HG03565 (cell line): Measurements from ENCODE around the gene GLS.

Experiments used
- ATAC-seq: cut with Tn5 transposase; IDR thresholded peaks from one replicate; pipeline ENCODE4 v1.9.1; 2021; ENCODE audit warnings: mild to moderate bottlenecking, moderate library complexity; ENCODE audit not compliant: unreplicated experiment

The GLS gene

DNA sequence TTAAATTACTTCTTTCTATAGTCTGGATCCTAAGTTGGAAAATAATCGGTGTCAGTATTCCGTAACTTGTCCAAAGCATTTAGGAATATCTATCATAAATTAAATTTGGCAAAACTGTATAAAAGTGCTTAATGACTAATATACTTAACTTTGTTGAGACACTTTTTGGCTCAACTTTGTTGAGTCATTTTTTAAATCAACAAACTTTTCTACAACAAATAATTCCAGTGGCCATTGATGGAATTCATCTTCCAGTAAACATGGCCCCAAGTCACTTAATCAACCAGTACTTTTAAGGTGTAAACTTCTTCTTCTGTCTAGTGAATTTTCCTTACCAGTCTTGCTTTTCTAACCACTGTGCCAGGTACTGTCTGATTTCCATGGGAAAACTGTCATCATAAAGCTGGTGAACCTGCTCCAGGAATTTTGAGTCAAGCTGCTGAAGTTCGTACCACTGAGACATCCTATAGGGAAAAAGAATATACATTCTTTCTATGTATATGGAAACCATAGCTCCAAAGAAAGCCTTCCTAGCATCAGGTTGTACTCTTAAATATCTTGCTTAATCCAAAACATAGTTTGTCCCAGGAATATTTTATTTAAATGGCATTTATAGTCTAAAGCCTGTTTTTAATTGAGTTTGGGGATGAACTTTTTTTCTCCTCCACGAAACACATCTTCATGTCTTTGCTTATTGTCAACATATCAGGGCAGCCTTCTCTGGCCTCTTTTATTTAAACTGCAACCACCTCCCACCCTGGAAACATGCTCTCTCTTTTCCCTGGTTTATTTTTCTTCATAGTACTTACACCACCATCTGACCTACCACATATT, 129.1 kb downstream of the GLS start:
- no peak for ATAC-seq

DNA sequence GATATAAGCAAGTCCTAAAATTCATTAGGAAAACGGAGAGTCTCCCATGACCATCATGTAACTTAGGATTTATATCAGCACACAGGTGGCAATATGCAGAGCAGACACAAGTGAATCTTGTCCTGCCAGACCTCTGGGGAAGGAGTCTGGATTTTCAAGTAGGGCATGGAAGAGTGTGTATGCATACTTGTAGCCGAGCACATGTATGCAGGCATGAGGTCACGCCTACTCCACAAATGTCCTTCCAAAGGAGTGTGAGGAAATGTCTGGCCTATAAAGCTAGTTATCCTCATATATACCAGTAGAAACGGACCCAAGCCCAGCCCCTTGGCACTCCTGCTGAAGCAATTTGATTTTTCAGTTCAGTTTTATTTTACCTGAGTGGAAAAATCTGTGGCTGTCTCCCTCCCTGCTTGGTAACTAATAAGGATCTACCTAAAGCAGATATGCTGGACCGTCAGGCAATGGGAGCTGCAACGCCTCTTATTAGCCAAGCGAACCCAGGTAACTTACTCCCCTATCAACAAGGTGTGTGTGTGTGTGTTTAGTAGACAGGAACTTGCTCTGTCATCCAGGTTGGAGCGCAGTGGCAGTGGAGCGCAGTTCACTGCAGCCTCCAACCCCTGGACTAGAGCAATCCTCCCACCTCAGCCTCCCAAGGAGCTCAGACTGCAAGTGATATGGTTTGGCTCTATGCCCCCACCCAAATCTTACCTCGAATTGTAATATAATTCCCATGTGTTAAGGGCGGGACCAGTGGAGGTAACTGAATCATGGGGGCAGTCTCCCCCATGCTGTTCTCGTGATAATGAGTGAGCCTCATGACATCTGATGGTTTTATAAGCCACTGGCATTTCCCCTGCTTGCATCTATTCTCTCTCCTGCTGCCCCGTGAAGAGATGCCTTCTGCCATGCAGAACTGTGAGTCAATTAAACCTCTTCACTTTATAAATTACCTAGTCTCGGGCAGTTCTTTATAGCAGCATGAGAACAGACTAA, 130.6 kb downstream of the GLS start:
- no peak for ATAC-seq

DNA sequence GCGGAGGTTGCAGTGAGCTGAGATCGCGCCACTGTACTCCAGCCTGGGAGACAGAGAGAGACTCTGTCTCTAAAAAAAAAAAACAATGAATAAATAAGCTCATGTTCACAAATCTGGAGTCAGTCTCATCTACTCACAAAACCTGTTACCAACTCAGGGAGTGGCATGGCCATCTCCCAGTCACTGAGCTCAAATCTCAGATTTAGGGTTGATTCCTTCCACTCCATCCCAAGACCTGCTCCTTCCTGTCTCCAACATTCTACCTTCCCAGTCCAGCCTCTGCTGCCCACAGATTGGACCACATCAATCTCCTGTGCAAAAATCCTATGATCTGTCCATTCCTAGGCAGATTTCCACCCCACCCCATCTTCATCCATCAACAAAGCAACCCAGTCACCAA, 131.7 kb downstream of the GLS start:
- ATAC-seq, result no peak

DNA sequence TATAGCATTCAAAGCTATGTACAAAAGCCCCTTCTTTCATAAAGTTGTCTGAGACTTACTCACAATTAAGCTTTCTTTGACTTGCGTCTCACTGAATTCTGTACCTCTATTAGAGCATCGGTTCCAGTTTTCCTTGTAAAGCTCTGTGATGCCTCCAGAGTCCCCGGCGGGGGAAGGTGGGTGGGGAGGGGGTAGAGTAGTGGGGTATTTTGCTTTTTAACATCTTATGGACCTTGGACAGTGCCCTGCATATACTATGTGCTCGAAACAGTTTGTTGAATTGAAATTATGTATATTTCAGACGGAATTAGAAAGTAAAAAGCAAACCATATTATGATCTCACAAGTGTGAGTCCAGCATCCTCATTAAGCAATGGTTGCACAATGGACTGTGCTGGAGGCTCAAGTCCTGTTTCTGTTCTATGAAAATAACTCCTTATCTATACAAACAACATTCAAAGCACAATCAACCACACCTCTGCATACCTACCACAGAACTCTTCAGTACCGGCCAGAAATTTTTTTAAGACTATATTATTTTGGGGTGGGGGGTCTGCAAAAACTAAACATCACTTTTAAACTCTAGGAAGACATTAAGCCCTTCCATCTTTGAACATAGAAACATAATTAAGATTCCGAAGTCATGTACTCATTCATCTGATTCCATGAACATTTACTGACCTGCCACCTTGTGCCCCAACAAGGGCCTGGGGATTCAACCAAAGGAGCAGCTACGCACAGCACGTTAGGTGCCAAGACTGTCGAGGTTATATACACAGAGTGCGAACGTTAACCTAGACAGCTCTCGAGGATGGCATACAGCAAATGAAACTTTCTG, 132.4 kb downstream of the GLS start:
- no peak for ATAC-seq

DNA sequence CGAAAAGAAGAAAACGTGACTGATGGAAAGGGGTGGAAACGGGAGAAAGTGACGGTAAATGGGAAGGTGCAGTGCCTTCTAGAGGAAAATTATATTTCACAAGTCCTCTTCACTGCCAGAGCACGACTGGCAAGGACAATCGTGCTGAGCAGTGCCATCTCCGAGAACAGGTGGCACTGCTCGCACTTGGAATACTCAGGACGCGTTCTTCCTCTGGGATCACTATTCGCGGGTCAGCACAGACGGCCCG, 133.0 kb downstream of the GLS start:
- no peak for ATAC-seq

DNA sequence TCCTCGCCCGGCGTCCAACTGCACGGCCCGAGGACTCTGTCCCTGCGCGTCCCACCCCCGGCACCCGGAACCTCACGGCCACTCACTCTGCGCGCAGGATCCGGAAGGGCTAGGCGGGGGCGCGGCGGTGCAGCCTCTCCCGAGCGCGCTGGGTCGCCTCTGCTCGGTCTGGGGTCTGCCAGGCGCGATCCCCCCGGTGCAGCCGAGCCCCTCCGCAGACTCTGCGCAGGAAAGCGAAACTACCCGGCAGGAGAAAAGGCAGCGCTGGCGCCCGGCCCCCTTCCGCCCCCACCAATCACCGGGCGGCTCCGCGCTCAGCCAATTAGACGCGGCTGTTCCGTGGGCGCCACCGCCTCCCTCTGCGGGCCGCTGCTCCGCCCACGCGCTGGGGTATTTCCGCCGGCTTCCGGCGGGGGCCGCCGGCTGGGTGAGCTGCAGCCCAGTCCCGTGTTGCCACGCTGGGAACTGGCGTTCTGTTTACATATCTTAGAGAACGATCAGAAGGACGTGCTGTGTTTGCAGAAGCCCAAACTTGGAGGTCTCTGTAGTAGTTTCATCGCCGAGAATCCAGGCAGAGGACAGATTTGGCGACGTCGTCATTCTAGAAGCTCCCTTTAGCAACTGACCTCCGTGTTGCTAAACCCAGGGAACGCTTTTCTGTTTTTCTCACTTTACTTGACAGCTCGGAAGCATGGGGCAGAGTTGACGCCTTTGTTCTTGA, 133.5 kb downstream of the GLS start, which contains the start of gene STAT1:
Gene STAT1, minus strand, starts transcription at position 240 of the 721 bp plus-strand sequence. CDS start 4,168 bp downstream, outside the sequence.
- ATAC-seq, result peak; percentile 70

DNA sequence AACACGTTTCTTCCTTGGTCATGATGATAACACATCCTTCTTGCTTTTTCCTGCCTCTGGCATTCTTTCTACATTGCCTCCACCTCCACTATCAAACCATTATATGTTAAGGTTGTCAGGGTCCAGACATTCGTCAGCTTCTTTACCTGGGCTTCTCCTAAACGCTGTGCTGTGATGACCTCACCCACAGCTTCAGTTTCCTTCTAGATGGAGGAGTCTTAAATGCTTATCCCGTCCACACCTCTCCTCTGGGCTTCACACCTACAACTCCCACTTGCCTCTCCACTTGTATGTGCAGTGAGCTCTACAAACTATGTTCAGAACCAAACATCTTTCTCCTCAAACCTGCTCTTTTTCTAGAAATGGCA, 134.0 kb downstream of the GLS start:
- no peak for ATAC-seq
